ENCODE data around the gene CAMTA2.
A peak's percentile ranks its signal among the peaks of the same experiment; 100 is the strongest.

Gene CAMTA2, protein sequence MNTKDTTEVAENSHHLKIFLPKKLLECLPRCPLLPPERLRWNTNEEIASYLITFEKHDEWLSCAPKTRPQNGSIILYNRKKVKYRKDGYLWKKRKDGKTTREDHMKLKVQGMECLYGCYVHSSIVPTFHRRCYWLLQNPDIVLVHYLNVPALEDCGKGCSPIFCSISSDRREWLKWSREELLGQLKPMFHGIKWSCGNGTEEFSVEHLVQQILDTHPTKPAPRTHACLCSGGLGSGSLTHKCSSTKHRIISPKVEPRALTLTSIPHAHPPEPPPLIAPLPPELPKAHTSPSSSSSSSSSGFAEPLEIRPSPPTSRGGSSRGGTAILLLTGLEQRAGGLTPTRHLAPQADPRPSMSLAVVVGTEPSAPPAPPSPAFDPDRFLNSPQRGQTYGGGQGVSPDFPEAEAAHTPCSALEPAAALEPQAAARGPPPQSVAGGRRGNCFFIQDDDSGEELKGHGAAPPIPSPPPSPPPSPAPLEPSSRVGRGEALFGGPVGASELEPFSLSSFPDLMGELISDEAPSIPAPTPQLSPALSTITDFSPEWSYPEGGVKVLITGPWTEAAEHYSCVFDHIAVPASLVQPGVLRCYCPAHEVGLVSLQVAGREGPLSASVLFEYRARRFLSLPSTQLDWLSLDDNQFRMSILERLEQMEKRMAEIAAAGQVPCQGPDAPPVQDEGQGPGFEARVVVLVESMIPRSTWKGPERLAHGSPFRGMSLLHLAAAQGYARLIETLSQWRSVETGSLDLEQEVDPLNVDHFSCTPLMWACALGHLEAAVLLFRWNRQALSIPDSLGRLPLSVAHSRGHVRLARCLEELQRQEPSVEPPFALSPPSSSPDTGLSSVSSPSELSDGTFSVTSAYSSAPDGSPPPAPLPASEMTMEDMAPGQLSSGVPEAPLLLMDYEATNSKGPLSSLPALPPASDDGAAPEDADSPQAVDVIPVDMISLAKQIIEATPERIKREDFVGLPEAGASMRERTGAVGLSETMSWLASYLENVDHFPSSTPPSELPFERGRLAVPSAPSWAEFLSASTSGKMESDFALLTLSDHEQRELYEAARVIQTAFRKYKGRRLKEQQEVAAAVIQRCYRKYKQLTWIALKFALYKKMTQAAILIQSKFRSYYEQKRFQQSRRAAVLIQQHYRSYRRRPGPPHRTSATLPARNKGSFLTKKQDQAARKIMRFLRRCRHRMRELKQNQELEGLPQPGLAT

GRCh38 chr17:4986951-4987766, at the start of gene CAMTA2:
Gene CAMTA2 (minus strand): TSS chr17:4987675. CDS start chr17:4986222, 1,453 bp downstream.
- ChIA-PET CTCF (interaction anchor here (0.6 to 1.5 kb wide), 13 partner anchors 16 to 259 kb away, joined by 3 to 8 read pairs (median 3); partner anchors contain the start of genes CHRNE and SPAG7), POLR2A (interaction anchor here (0.6 to 5.1 kb wide), 16 partner anchors 10 to 78 kb away, joined by 3 to 39 read pairs (median 4); partner anchors contain the start of genes INCA1, KIF1C, PFN1 and RNF167)
- DNase-seq (ENCODE audit: extremely low spot score), result peak; percentile 79
- TF ChIP-seq L3MBTL2 (conservative IDR thresholded peaks at IDR 0.05), result peak; percentile 53; the same call in 1 of the 2 replicates
- TF ChIP-seq SUZ12 (IDR thresholded peaks at IDR 0.05), result no peak

- no peak for DNase-seq (ENCODE audit: extremely low spot score)
- POLR2A ChIA-PET, result interaction anchor here (0.9 kb wide), 1 partner anchor 49 kb away, joined by 3 read pairs; no protein-coding TSS in a partner anchor
- CTCF ChIA-PET, result no interaction called here
- TF ChIP-seq NFRKB (IDR thresholded peaks at IDR 0.05) (no peak), FOXA1 (IDR thresholded peaks at IDR 0.05) (no peak), HDGF (IDR thresholded peaks at IDR 0.05; ENCODE audit: borderline replicate concordance) (no peak), TARDBP (IDR thresholded peaks at IDR 0.05) (no peak)
- TF ChIP-seq, protein P1, sequence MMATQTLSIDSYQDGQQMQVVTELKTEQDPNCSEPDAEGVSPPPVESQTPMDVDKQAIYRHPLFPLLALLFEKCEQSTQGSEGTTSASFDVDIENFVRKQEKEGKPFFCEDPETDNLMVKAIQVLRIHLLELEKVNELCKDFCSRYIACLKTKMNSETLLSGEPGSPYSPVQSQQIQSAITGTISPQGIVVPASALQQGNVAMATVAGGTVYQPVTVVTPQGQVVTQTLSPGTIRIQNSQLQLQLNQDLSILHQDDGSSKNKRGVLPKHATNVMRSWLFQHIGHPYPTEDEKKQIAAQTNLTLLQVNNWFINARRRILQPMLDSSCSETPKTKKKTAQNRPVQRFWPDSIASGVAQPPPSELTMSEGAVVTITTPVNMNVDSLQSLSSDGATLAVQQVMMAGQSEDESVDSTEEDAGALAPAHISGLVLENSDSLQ (IDR thresholded peaks at IDR 0.05), result no peak
These were observed 47.8 kb upstream of the CAMTA2 start, which contains the start of gene SLC52A1 for GRCh38 chr17:5035315-5035714. Gene SLC52A1 (minus strand): TSS chr17:5035426. CDS start chr17:5034606, 820 bp downstream.

DNA sequence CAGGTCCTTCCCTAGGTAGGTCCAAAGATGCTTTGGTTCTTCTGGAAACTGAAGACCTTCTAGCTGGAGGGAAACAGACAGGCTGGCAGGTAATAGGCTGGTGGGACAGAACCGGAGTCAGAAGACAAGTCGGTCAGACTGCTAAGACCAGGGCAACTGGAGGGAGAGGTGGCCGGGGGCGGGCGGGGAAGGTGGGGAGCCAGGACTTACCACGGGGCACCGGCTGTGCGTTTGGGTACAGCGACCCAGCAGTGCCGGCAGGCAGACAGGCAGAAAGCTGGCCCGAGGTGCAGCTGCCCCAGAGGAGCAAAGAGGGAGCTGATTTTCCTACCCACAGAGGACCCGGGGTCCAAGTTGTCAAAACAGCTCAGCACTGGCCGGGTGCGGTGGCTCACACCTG, 47.2 kb upstream of the CAMTA2 start:
- CTCF ChIA-PET, result no interaction called here

DNA sequence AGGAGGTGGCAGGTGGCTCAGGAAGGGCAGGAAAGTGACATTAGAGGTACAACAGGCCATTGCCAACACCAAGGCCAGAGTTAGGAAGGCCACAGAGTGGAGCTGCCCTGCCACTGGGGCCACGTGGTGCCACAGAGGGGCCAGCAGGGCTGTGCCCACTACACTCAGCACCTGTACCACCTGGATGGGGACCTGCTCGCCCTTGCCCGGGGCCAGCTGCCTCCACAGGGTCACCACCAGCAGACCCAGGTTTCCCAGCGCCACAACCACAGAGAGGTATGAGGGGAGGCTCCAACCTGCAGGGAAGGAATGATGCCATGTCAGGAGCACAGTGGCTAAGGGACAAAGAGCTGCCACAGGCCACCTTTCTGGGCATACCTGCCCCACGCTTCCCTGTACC, 46.6 kb upstream of the CAMTA2 start:
- no peak for DNase-seq (ENCODE audit: extremely low spot score)
- POLR2A ChIA-PET, result interaction anchor here (0.6 kb wide), 1 partner anchor 15 kb away, joined by 3 read pairs; no protein-coding TSS in a partner anchor
- CTCF ChIA-PET, result no interaction called here
- no peak for TF ChIP-seq FOXA1 (IDR thresholded peaks at IDR 0.05)
- no peak for TF ChIP-seq NFRKB (IDR thresholded peaks at IDR 0.05)
- no peak for TF ChIP-seq SP1 (IDR thresholded peaks at IDR 0.05)

More for the DNA sequence above, 47.2 kb upstream of the CAMTA2 start:
- DNase-seq (ENCODE audit: extremely low spot score), result no peak
- POLR2A ChIA-PET, result interaction anchor here (0.6 to 0.9 kb wide), 2 partner anchors 16 to 48 kb away, joined by 3 read pairs; no protein-coding TSS in a partner anchor
- TF ChIP-seq NFRKB (IDR thresholded peaks at IDR 0.05) (no peak), ZNF384 (IDR thresholded peaks at IDR 0.05) (no peak), TARDBP (IDR thresholded peaks at IDR 0.05) (no peak), FOXK2 (IDR thresholded peaks at IDR 0.05) (no peak), FOXA1 (IDR thresholded peaks at IDR 0.05) (no peak)

- POLR2A ChIA-PET, result no interaction called here
These were observed 46.0 kb upstream of the CAMTA2 start for GRCh38 chr17:5033352-5034015.

DNA sequence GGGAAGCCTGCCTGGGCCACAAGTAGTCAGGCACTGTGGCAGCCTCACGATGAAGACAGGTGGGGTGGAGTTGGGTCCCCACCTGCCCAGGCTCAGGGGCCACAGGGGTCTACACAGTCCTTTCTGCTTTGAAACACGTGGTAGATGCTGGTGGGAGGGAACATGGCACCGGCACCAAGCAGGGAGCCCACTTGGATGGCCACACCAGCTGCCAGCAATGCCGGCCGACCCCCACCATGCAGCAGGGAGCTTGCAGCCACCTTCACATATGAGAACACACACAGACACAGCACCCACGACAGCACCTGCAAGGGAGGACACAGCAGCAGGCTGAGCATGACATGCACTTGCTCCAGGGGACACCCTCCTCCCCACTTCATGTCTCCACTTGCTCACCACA, 45.4 kb upstream of the CAMTA2 start:
- POLR2A ChIA-PET, result no interaction called here
- CTCF ChIA-PET, result no interaction called here
- DNase-seq (ENCODE audit: extremely low spot score), result no peak
- no peak for TF ChIP-seq FOXA1 (IDR thresholded peaks at IDR 0.05)
- no peak for TF ChIP-seq SP1 (IDR thresholded peaks at IDR 0.05)
- TF ChIP-seq L3MBTL2 (conservative IDR thresholded peaks at IDR 0.05), result no peak
- no peak for TF ChIP-seq SUZ12 (IDR thresholded peaks at IDR 0.05)
- TF ChIP-seq, protein P1 (IDR thresholded peaks at IDR 0.05), result no peak
- no peak for TF ChIP-seq ARNT (IDR thresholded peaks at IDR 0.05)
- TF ChIP-seq TARDBP (IDR thresholded peaks at IDR 0.05), result no peak
- TF ChIP-seq FOXM1 (IDR thresholded peaks at IDR 0.05; ENCODE audit: borderline replicate concordance), result no peak
- TF ChIP-seq ELF4 (IDR thresholded peaks at IDR 0.05), result no peak
- no peak for TF ChIP-seq BHLHE40 (IDR thresholded peaks at IDR 0.05; ENCODE audit: borderline replicate concordance)
- no peak for TF ChIP-seq FOXK2 (IDR thresholded peaks at IDR 0.05)

More at GRCh38 chr17:5033352-5034015, 46.0 kb upstream of the CAMTA2 start:
- TF ChIP-seq FOXA1 (IDR thresholded peaks at IDR 0.05) (no peak), CTBP1 (IDR thresholded peaks at IDR 0.05; ENCODE audit: borderline replicate concordance) (no peak), SUZ12 (IDR thresholded peaks at IDR 0.05) (no peak), HDGF (IDR thresholded peaks at IDR 0.05; ENCODE audit: borderline replicate concordance) (no peak), ELF4 (IDR thresholded peaks at IDR 0.05) (no peak), FOXK2 (IDR thresholded peaks at IDR 0.05) (no peak), FOXM1 (IDR thresholded peaks at IDR 0.05; ENCODE audit: borderline replicate concordance) (no peak), ARNT (IDR thresholded peaks at IDR 0.05) (no peak), LEF1 (IDR thresholded peaks at IDR 0.05; ENCODE audit: borderline replicate concordance) (no peak), BHLHE40 (IDR thresholded peaks at IDR 0.05; ENCODE audit: borderline replicate concordance) (no peak), SP1 (IDR thresholded peaks at IDR 0.05) (no peak), NFRKB (IDR thresholded peaks at IDR 0.05) (no peak), L3MBTL2 (conservative IDR thresholded peaks at IDR 0.05) (no peak), ZNF384 (IDR thresholded peaks at IDR 0.05) (no peak), TARDBP (IDR thresholded peaks at IDR 0.05) (no peak)
- TF ChIP-seq, protein P1 (IDR thresholded peaks at IDR 0.05), result no peak
- CTCF ChIA-PET, result no interaction called here
- no peak for DNase-seq (ENCODE audit: extremely low spot score)

Measured in HEK293T (cell line).